Liver (tissue), 3 donors: ENCODE data around the gene TIMM22.

Source experiments
- FOXA1 ChIP-seq: IDR thresholded peaks from 2 replicates; pipeline ENCODE4 v1.6.1; 2016; ENCODE audit warnings: antibody characterized with exemption
- JUND ChIP-seq, 2 donors: IDR thresholded peaks; 2 replicates each; pipeline ENCODE4 v1.6.1; 2016; ENCODE audit warnings: antibody characterized with exemption in 2 of 2
- TF ChIP-seq, protein P1 (sequence below): fragments of 150-350 bp; IDR thresholded peaks from 2 replicates; pipeline ENCODE4 v1.5.1; 2017; ENCODE audit warnings: improper control_type of control experiment, low read depth, low read length; ENCODE audit not compliant: missing input control
- TF ChIP-seq, protein P2 (sequence below): IDR thresholded peaks from 2 replicates; pipeline ENCODE4 v1.6.1; 2016; ENCODE audit warnings: antibody characterized with exemption
- donor health status: healthy.
- donor health status: healthy.

DNA sequence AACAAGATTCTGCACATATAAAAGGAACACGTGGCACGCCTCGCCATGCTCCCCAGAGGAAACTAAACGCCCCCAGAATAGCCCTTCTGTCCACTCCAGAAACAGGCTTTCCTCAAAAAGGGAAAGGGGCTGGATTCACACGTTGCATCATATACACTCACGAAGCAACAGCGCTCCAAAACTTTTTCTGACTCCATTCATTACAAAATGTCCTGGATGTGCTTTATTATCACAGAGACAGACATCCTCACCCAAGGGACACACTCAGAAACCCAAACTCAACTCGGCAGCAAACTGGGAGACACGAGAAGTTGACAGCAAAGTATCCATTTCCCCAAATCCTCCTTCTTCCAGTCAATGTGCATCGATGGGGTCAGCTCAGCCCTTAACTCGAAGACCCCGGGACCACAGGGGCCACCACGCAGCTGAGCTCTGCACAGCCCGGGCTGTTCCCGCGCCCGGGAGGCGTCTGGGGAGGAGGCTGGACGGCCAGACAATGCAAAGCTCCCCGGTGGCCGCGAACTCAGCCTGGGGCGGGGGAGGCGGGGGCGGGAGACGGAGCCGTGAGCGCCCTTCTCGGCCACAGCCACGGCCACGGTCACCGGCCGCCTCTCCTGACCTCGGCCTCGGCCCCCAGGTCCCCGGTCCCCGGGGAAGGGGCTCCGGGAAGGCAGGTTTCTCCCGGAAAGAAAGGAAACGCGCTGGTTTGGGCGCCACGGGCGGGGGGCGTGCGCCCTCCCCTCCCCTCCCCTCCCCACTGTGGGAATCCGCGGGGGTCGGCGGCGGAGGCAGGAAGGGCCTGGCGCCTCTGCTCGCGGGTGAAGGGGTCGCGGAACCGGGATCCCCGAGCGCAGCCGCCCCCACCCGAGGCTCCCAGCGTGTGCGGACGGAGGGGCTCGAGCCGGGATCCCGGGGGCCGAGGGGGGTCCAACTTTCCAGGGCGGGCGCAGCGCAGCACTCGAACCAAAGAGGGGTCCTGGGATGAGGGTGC, 18.5 kb upstream of the TIMM22 start:
- TF ChIP-seq, protein P1, sequence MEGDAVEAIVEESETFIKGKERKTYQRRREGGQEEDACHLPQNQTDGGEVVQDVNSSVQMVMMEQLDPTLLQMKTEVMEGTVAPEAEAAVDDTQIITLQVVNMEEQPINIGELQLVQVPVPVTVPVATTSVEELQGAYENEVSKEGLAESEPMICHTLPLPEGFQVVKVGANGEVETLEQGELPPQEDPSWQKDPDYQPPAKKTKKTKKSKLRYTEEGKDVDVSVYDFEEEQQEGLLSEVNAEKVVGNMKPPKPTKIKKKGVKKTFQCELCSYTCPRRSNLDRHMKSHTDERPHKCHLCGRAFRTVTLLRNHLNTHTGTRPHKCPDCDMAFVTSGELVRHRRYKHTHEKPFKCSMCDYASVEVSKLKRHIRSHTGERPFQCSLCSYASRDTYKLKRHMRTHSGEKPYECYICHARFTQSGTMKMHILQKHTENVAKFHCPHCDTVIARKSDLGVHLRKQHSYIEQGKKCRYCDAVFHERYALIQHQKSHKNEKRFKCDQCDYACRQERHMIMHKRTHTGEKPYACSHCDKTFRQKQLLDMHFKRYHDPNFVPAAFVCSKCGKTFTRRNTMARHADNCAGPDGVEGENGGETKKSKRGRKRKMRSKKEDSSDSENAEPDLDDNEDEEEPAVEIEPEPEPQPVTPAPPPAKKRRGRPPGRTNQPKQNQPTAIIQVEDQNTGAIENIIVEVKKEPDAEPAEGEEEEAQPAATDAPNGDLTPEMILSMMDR = no peak
- TF ChIP-seq FOXA1 = no peak
- TF ChIP-seq, protein P2, sequence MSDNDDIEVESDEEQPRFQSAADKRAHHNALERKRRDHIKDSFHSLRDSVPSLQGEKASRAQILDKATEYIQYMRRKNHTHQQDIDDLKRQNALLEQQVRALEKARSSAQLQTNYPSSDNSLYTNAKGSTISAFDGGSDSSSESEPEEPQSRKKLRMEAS = no peak
- TF ChIP-seq JUND (IDR thresholded peaks at IDR 0.05) = no peak
